HG03378 (cell line): ENCODE results near the gene ZFYVE21.

Experiments used
- ATAC-seq: cut with Tn5 transposase; IDR thresholded peaks from one replicate; pipeline ENCODE4 v1.9.1; 2021; ENCODE audit warnings: mild to moderate bottlenecking, moderate library complexity; ENCODE audit not compliant: unreplicated experiment

Gene ZFYVE21

DNA sequence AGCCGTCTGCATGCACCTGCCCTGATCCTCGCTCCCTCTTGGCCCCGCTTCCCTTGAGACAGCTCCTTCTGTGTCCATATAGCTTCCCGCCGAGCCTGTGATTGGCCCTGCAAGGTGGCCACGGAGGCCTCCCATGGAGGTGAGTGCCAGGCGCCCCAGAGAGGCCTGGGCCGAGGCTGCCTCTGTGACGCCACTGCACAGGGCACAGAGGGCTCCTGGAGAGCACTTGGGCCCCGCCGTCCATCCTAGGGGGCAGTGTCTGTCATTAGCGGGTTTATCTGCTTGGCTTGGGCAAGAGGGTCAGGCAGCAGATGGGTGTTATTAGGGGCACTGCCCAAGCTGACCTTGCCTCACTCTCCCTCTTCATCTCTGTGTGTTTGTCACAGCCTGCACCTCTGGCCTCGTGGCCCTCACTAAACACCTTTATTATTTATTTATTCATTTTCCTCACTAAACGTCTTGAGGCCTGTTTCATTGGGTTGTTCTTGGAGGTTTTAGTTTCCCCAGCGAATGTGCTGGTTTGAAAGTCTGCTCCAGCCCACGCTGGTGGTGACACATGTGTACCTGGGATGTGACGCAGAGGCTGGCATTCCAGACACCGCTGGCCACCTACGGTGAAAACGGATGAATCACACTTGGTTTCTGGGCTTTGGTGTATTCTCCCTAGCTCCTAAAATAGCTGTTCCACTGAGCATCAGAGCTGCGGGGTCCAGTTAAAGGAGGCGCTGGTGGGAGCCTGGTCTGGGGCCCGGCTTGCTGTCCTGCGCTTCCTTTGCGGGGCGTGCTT is 5.9 kb downstream of the ZFYVE21 start:
- ATAC-seq, result no peak

- ATAC-seq, result no peak
Observed at GRCh38 chr14:103723748-103724081, 8.1 kb downstream of the ZFYVE21 start.

DNA sequence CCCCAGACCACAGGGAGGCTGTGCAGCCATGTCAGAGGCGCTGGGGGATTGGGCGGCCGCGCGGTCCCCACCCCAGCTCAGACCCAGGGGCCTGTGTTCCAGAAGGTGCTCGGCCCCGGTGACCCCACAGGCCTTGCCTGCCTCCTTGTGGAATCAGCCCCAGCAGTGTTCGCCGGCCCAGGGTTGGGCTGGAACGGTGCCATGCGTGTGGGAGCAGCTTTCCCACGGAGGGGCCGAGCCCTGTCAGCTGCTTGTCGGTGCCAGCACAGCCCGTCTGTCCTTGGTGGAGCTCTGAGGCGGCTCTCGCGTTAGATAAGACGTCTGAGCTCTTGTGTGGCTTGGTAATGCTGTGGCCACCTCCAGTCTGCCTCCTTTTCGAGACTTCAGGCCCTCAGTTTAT is 8.5 kb downstream of the ZFYVE21 start:
- no peak for ATAC-seq

DNA sequence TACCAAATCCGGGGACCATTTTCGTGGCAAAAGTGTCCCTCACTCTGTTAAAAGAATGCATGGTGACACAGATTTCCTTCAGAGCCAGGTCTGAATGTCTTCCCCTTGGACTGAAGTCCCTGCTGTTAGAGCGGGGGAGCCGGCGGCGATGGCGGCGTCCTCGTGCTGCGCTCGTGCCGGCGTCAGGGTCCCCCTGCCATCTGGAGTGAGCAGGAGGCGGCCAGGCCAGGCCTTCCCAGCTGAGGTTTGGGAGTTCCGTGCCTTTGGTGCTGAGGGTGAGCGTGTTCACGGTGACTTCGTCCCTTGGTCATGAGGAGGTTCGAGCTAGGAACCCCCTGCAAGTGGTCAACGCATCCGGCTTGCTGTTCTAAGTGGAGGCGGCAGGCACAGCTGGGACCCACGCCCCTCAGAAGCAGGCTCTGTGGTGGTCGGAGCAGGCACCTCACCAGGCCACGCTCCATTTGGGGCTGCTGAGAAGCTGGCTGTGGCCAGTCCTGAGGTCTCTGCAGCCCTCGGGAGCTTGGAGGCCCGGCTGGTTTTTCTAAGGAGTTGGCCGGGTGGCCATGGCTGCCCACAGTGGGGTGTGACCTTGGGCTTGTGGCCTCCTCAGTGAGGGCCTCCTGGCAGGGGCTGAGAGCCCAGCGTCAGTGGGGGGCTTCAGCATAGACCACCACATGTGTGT is 9.5 kb downstream of the ZFYVE21 start:
- ATAC-seq, result no peak

DNA sequence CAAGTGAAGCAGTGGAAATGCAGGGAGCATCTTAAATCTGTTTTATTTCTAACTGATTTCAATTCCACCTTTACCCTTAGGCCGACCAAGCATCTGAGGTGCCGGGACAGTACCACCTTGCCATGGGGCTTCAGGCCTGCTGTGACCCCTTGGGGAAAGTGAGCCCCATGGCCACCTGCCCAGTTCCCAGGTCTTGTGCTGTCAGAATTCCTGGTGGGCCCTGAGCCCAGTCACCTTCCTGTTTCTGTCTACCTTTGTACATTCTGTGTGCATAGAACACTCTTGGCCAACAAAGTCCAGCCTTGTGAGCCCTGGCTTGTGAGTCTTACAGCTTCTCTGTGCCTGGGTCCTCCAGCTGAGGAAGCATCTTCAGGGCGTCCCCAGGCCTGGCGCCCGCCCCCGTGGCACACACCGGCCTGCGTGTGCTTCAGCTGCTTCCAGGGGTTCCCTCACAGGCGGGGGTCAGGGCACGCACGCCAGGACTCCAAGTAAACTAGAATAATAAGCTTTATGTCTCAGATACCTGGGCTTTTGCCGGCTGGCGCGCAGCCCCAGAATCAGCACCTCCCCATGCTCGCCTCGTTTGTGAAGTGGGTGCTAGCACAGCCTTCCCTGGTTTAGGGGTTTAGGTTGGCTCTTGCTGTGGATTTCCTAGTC is 10.3 kb downstream of the ZFYVE21 start:
- ATAC-seq, result no peak

- no peak for ATAC-seq
Observed at GRCh38 chr14:103726474-103726873, 10.9 kb downstream of the ZFYVE21 start.

GRCh38 chr14:103727313-103727980 is 11.8 kb downstream of the ZFYVE21 start:
- no peak for ATAC-seq

DNA sequence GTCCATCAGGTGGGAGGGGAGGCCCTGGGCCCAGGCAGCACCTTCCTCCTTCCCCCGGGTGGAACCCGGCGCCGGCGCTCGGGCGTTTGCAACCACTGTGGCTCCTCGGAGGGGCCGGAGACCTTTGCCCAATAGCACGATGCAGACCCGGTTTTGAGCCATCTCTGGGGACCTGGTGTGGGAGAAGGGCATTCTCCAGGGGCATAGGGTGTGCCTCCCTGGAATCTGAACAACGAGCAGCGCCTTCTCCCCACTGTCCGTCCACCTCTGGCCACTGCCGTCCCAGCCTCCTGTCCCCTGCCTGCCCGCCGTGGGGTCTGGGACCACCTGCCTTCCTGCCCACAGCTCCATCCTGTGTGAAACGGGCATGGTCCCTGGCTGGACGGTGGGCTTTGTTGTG is 12.5 kb downstream of the ZFYVE21 start:
- no peak for ATAC-seq

DNA sequence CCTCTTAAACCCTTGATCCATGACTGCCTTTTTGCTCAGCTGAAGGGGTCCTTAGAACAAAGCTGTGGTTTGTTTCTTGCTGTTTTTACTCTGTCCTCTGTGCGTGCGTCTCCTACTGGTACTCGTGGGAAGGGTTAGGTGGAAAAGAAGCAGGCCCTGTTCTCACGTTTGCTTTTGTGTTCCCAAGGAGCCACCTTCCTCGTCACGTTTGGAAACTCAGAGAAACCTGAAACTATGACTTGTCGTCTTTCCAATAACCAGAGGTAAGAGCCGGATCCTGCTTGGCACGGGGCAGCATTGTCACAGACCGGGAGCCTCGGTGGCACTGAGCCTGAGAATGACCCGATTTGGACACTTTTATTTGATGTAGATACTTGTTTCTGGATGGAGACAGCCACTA is 13.1 kb downstream of the ZFYVE21 start:
- ATAC-seq, result no peak

DNA sequence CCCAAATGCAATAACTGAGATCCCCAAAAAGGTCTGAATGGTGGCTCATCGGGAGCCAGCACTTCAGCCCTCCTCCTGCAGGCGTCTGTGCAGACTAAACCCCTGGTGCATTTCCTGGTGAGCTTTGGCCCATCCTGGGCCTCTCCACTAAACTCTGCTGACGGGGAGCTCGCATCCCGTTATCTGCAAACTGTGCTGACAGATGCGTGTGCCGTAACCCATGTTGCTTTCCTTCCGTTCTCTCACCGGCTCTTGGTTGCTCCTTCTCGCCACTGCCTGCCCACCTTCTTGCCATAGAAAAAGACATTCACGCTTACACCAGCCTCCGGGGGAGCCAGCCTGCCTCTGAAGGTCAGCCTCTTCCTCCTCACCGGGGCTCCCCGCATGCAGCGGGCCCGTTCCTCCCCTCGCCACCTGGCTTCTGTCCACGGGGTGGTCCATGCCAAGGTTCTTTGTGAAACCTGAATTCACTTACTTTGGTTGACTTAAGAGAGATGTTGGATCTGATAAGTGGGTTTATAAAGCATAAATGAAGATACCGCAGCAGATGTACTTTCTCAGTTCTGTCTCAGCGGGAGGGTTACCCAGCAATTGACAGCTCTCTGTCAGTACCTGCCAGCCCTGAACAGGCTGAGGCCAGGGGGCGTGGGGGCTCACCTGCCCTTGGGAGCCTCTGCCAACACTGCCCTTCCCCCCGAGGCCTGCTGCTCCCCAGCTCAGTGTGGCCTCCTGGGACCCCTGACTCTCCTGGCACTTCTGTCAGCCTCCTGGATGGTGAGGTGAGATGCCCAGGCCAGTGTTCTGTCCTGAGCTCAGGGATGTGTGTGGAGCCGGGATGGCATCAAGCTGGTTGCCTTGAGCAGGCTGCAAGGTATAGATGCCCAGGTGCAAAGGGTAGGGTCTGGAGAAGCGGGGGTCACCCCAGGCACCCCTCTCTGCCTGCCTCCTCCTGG is 14.2 kb downstream of the ZFYVE21 start:
- no peak for ATAC-seq

DNA sequence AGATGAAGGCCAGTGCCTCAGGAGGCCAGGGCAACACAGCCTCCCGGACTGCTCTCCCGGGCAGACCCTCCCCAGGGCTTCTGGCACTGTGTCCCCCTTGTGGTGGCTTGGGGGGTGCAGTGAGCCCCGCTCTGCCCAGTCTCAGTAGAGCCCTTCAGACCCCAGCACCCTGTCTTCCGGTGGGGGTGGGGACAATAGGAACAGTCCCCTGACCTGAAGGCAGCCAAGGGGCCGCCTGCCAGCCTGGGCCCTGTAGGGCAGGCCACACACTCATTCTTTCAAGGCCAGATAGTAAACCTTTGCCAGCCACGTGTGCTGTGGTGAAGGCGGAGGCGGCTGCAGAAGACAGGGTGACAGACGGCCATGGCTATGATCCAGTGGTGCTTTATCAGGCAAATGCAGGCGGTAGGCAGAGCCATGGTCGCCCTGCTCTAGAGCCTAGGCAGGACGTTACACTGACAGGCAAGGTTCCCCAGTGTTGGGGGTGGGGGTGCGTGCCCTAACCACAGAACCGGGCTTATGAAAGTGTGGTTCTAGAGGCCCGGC is 15.0 kb downstream of the ZFYVE21 start:
- no peak for ATAC-seq

- no peak for ATAC-seq
Observed at GRCh38 chr14:103731481-103731880, 15.9 kb downstream of the ZFYVE21 start.

DNA sequence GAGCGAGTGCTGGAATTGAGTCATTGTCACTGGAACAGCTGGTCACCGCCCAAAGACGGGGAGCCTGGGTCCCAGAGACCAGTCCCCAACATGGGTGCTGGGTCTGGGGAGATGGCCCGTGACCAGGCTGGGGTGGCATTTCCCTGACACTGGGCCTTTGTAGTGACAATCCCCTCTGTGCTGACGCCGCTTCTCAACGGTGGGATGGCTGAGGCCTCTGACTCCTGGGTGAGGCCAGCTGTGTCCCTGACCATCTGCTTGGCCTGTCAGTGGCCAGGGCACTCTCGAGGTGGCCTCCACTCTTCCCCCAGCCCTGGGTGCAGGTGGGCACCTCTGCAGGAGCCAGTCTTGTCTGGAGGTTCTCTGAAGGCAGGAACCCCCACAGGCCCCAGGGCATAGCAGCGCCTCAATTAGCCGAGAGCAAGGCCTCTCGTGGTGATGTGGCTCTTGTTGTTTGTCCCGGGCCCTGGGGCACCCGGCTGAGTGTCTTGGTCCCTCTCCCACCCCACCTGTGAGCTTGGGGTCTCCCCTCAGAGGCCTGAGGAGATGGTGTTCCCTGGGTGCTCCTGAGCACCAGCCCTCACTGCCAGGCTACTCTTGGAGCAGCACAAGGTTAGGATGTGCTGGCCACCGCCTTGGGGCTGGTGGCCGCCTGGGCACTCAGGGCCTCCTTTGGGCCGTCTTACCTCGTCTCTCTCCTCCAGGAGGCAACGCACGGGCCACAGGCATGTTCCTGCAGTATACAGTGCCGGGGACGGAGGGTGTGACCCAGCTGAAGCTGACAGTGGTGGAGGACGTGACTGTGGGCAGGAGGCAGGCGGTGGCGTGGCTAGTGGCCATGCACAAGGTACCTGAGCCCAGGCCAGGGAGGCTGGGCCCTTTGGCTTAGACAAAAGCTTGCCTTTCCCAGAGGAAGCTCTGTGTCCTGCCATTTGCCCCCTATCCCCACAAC is 16.6 kb downstream of the ZFYVE21 start:
- no peak for ATAC-seq

DNA sequence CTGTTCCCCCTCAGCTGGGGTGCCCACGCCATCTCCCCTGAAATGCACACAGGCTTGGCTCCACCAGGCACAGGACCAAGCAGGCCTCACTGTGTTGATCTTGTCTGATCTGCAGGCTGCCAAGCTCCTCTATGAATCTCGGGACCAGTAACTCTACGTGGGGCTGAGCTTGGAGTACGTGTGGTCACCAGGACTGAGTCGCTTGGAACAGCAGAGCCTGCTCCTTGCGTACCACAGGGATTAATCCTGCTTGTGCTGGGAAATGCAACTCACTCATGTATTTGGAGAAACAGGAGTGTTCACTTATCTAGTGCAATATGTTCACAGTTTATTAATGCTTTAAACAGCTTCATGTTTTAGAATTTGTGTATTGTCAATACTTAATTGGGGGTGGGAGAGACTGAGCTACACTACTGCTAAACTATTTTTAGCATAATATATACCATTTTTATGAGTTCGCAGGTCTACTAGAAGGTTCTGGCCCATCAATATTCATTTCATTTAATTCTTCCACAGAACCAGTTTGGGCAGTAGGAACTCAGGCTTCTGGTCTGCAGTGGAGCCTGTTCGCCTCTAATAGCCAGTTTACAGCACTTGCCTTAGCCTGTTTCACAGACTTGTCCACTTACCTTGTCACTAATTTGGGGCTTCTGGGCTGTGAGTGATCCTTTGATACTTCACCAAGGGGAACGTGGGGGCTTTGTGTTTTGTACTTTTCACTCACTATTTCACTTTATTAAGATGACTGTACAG is 17.4 kb downstream of the ZFYVE21 start:
- no peak for ATAC-seq

- ATAC-seq, result no peak
Observed at GRCh38 chr14:103733651-103734050, 18.0 kb downstream of the ZFYVE21 start.

- no peak for ATAC-seq
Observed at GRCh38 chr14:103734081-103734888, 18.7 kb downstream of the ZFYVE21 start.

DNA sequence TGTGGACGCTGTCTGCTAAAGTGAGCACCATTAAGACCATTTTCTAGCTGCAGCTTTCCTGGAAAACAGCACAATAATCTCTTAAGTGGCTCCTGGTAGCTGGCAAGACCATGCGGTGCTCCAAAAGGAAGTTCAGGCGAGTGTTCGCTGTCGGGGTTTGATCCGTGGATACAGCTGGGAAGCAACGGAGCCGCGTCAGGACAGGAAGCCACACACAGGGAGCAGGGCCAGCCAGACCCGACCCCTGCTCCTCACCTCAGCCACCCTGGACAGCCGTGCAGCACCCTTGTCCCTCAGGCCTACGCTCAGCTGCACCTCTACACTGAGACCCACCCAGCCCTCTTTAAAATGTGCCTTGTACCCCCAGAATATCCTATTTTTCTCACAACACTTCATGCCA is 19.4 kb downstream of the ZFYVE21 start:
- ATAC-seq, result no peak

- no peak for ATAC-seq
Observed at GRCh38 chr14:103735439-103735814, 19.8 kb downstream of the ZFYVE21 start.
